K562 (cell line): Measurements from ENCODE around the gene MUC16. TPM values are rescaled to one million over a fixed set of nuclear protein-coding genes. Genes with fewer than 3 reads are reported as not detected.

ENCODE experiments used
- ATAC-seq: fragments of 200-7000 bp; cut with Tn5 transposase; 3 replicates; pipeline ENCODE4 v1.9.1; 2020; ENCODE audit warnings: moderate library complexity
- BruUV-seq: library from RNA; stranded (reverse); fragments of 400-500 nt; replicated peaks from 2 replicates; lab custom pipeline; 2021; lab: Mats Ljungman, UMichigan
- CTCF ChIA-PET: fragments of 300-600 bp; formaldehyde crosslinking; extraction: SDS; loops from one replicate; lab custom pipeline; 2021; ENCODE audit warnings: low intra/inter-chr PET ratio; lab: Yijun Ruan, JAX
- POLR2A ChIA-PET: fragments of 300-600, 350-650 bp; sonication (Branson Sonifier 250); formaldehyde crosslinking; extraction: SDS; loops from one replicate; lab custom pipeline; 2021; ENCODE audit warnings: antibody characterized with exemption, inconsistent platforms; lab: Yijun Ruan, JAX
- DNase-seq, 4 experiments: peaks; one replicate each; pipeline versions ENCODE4 v3.0.0 to v3.0.0-alpha.2; 2011 to 2018; ENCODE audit warnings: low spot score in 3 of 4, mixed read lengths in 3 of 4; ENCODE audit errors: extremely low read depth in 1 of 4
- FAIRE-seq: peaks from 2 replicates; lab custom pipeline; 2011; peaks lifted over from hg19 to GRCh38; lab: Jason Lieb, UNC
- H2AFZ ChIP-seq: 2 replicates; pipeline ENCODE4 v1.6.0; 2011; ENCODE audit warnings: low read depth, low read length, control low read depth, inconsistent platforms
- H3K27ac ChIP-seq: fragments of 200-600 bp; 3 replicates; pipeline ENCODE4 v1.8.0; 2011; ENCODE audit warnings: low read depth, mild to moderate bottlenecking, control low read depth, inconsistent platforms, low read length, moderate library complexity, mixed read lengths; ENCODE audit errors: extremely low read depth
- H3K27me3 ChIP-seq, 2 experiments: fragments of 300-600 bp in 1 of 2; 2 replicates in 1 of 2; 3 replicates in 1 of 2; pipeline versions ENCODE4 v1.6.0 to v1.8.0; 2011; ENCODE audit warnings: inconsistent platforms in 2 of 2, low read length in 2 of 2, mild to moderate bottlenecking in 1 of 2, mixed read lengths in 1 of 2, moderate library complexity in 1 of 2; ENCODE audit not compliant: control insufficient read depth in 2 of 2, insufficient read depth in 2 of 2
- H3K36me3 ChIP-seq: fragments of 300-600 bp; 3 replicates; pipeline ENCODE4 v1.8.0; 2011; ENCODE audit warnings: mild to moderate bottlenecking, low read length, inconsistent platforms; ENCODE audit not compliant: control insufficient read depth, insufficient read depth
- H3K4me1 ChIP-seq, 2 experiments: fragments of 200-600 bp in 1 of 2; replicated peaks in 1 of 2; 2 replicates in 1 of 2; 3 replicates in 1 of 2; pipeline versions ENCODE4 v1.5.1 to v1.8.0; 2011; ENCODE audit warnings: inconsistent platforms in 2 of 2, low read length in 2 of 2, mild to moderate bottlenecking in 1 of 2, mixed read lengths in 1 of 2, moderate library complexity in 1 of 2; ENCODE audit not compliant: control insufficient read depth in 2 of 2, insufficient read depth in 2 of 2
- H3K4me2 ChIP-seq: 2 replicates; pipeline ENCODE4 v1.6.1; 2011; ENCODE audit warnings: low read length, control low read depth, inconsistent platforms, mixed read lengths; ENCODE audit not compliant: insufficient read depth
- H3K4me3 ChIP-seq: fragments of 200-600 bp; sonication (generic), shearing (Covaris generic); 2 replicates; pipeline ENCODE4 v1.5.1; 2016; ENCODE audit warnings: control low read depth, inconsistent platforms
- H3K79me2 ChIP-seq: fragments of 200-600 bp; 3 replicates; pipeline ENCODE4 v1.8.0; 2011; ENCODE audit warnings: low read length, inconsistent platforms; ENCODE audit not compliant: control insufficient read depth, insufficient read depth
- H3K9ac ChIP-seq, 2 experiments: 2 replicates each; pipeline versions ENCODE4 v1.6.0 to v1.6.1; 2011; ENCODE audit warnings: low read depth in 2 of 2, low read length in 2 of 2, control low read depth in 1 of 2, inconsistent platforms in 1 of 2, mild to moderate bottlenecking in 1 of 2, mixed read lengths in 1 of 2; ENCODE audit not compliant: insufficient read depth in 1 of 2
- H3K9me1 ChIP-seq: one replicate; pipeline ENCODE4 v1.6.0; 2011; ENCODE audit warnings: inconsistent platforms, mild to moderate bottlenecking, low read length, moderate library complexity; ENCODE audit not compliant: control insufficient read depth, insufficient read depth
- H3K9me3 ChIP-seq: replicated peaks from 2 replicates; pipeline ENCODE4 v1.5.1; 2011; ENCODE audit warnings: low read depth, low read length, inconsistent platforms; ENCODE audit not compliant: control insufficient read depth, insufficient read depth
- H4K20me1 ChIP-seq: replicated peaks from 2 replicates; pipeline ENCODE4 v1.6.1; 2011; ENCODE audit warnings: low read length, inconsistent platforms, mixed read lengths; ENCODE audit not compliant: control insufficient read depth, insufficient read depth
- ATF7 ChIP-seq: fragments of 450-650 bp; IDR thresholded peaks from 2 replicates; pipeline ENCODE4 v1.7.1; 2014; ENCODE audit warnings: mild to moderate bottlenecking, moderate library complexity
- MCM2 ChIP-seq: fragments of 450-650 bp; IDR thresholded peaks from 2 replicates; pipeline ENCODE4 v1.6.1; 2017; ENCODE audit warnings: low read depth, mild to moderate bottlenecking
- REST ChIP-seq, 2 experiments: fragments of 450-650 bp; formaldehyde crosslinking in 1 of 2; IDR thresholded peaks; 2 replicates each; pipeline versions ENCODE4 v1.4.0 to v1.6.1; 2014 to 2020; ENCODE audit warnings: mild to moderate bottlenecking in 2 of 2, borderline replicate concordance in 1 of 2, low read depth in 1 of 2
- RUNX1 ChIP-seq: sonication (generic); IDR thresholded peaks from 2 replicates; pipeline ENCODE4 v1.6.1; 2016; ENCODE audit warnings: antibody characterized with exemption, low read depth
- ZBTB43 ChIP-seq: sonication (generic); formaldehyde crosslinking; IDR thresholded peaks from 2 replicates; pipeline ENCODE4 v1.8.0; 2023; ENCODE audit warnings: mild to moderate bottlenecking, missing genetic modification reagents
- ZNF695 ChIP-seq: fragments of 450-650 bp; formaldehyde crosslinking; IDR thresholded peaks from 2 replicates; pipeline ENCODE4 v1.4.0; 2020; ENCODE audit warnings: mild to moderate bottlenecking, moderate library complexity
- WGBS: fragments of 100-300 bp; shearing (Covaris generic); methylation state at CpG from one replicate; pipeline ENCODE4 v1.1.6; 2016; ENCODE audit warnings: low coverage, mixed read lengths; ENCODE audit not compliant: insufficient coverage; ENCODE audit errors: missing lambda C conversion rate; 5-methylcytosine and 5-hydroxymethylcytosine counted together
- in situ Hi-C: fragments of 300-500 bp; cut with MboI; formaldehyde crosslinking; loops from 4 replicates; pipeline ENCODE4 v1.15.0; 2018; ENCODE audit warnings: inconsistent platforms, mixed read lengths
- intact Hi-C: fragments of 100-400 bp; cut with micrococcal nuclease; formaldehyde crosslinking; loops from 2 replicates; pipeline ENCODE4 v1.14.2; 2022
- polyA plus RNA-seq, 8 experiments: library from polyadenylated mRNA; depleted of rRNA in 4 of 8; stranded (reverse) in 5 of 8; unstranded in 3 of 8; fragments of >200 nt; fragmentation: Nextera tagmentation in 2 of 8; fragmentation: Illumina TruSeq in 1 of 8; extraction: Ambion mirVana in 2 of 8; extraction: Trizol in 1 of 8; gene quantifications; 2 replicates each; pipeline versions ENCODE4 v1.2.1 to v1.2.3, GENCODE V29; 2011 to 2014; ENCODE audit warnings: inconsistent platforms in 1 of 8, missing spikeins in 1 of 8
- total RNA-seq, 7 experiments: library from RNA; depleted of rRNA in 6 of 7; stranded (reverse); fragments of >200 nt in 6 of 7; fragmentation: Illumina TruSeq in 2 of 7; extraction: Trizol in 2 of 7; gene quantifications; 2 replicates each; pipeline versions ENCODE4 v1.2.1 to v1.2.3, GENCODE V29; 2011 to 2021; ENCODE audit warnings: low replicate concordance in 1 of 7

MUC16 gene
- total and polyA plus RNA-seq, 9 of the 15 experiments (the other 6 are each of a cell fraction or from before 2014, with no cell fraction given) = not detected

- intact Hi-C loops = no loop called here
- no peak overlapping the region for H3K4me2 ChIP-seq
- WGBS = 3% methylated on average over 5 of the region's 5 CpGs
- FAIRE-seq (no peak), DNase-seq (no peak), ATAC-seq (no peak)
- CTCF ChIA-PET = no interaction called here
- no peaks in the 10 kb centered on the region for H3K9me1 ChIP-seq
- POLR2A ChIA-PET = no interaction called here
- BruUV-seq = no TSS peak
- no peak overlapping the region for H3K9ac ChIP-seq
- H4K20me1 ChIP-seq = no peaks in the 10 kb centered on the region
- no peak overlapping the region for H3K27ac ChIP-seq
- no peaks in the 10 kb centered on the region for H3K9me3 ChIP-seq
- H3K4me3 ChIP-seq = no peak overlapping the region
- H3K79me2 ChIP-seq = no peaks in the 10 kb centered on the region
- peaks cover 0 to 9% of the 10 kb centered on the region in 2 experiments; a peak in 2 of 5 replicates for H3K27me3 ChIP-seq
- in situ Hi-C loops = no loop called here
- no peak for TF ChIP-seq ZNF695 (CRISPR knock-in tag)
- peak; percentile 69; the same call in 1 of the 2 replicates for TF ChIP-seq ZBTB43
- H3K4me1 ChIP-seq = no peaks in the 10 kb centered on the region
- no peak overlapping the region for H2AFZ ChIP-seq
- no peaks in the 10 kb centered on the region for H3K36me3 ChIP-seq
These were observed 9.3 kb downstream of the MUC16 start for GRCh38 chr19:9000933-9001332.

- H2AFZ ChIP-seq = no peak overlapping the region
- no peak overlapping the region for H3K27ac ChIP-seq
- ChIA-PET CTCF (no interaction called here), POLR2A (interaction anchor here (0.7 kb wide), 1 partner anchor 355 kb away, joined by 4 read pairs; no protein-coding TSS in a partner anchor)
- WGBS = 5% methylated on average over 10 of the region's 10 CpGs
- no peak overlapping the region for H3K4me2 ChIP-seq
- peak; percentile 29 to 57 (median 53) for DNase-seq
- H3K4me3 ChIP-seq = no peak overlapping the region
- no peaks in the 10 kb centered on the region for H3K4me1 ChIP-seq
- H3K9ac ChIP-seq = no peak overlapping the region
- H3K79me2 ChIP-seq = no peaks in the 10 kb centered on the region
- BruUV-seq = no TSS peak
- in situ Hi-C loops = no loop called here
- H3K9me1 ChIP-seq = no peaks in the 10 kb centered on the region
- FAIRE-seq = no peak
- H4K20me1 ChIP-seq = no peaks in the 10 kb centered on the region; the same call in 1 of the 2 replicates
- no peak for ATAC-seq
- no peaks in the 10 kb centered on the region for H3K9me3 ChIP-seq
- H3K27me3 ChIP-seq = no peaks in the 10 kb centered on the region; a peak in 1 of 5 replicates
- no peaks in the 10 kb centered on the region for H3K36me3 ChIP-seq
- intact Hi-C loops = loop anchor here (5.0 kb wide), 1 partner anchor 336 kb away; no protein-coding TSS in a partner anchor
- TF ChIP-seq MCM2 = no peak
- TF ChIP-seq RUNX1 = no peak
- TF ChIP-seq REST (IDR thresholded peaks at IDR 0.05; ENCODE audit: borderline replicate concordance) = peak; percentile 25; the same call in 1 of the 2 replicates
- no peak for TF ChIP-seq REST (CRISPR knock-in tag; IDR thresholded peaks at IDR 0.05; ENCODE audit: low read depth)
- TF ChIP-seq ATF7 = no peak
These were observed 22.0 kb downstream of the MUC16 start for GRCh38 chr19:8988204-8988603.
